GM12878 (cell line): ENCODE measurements around the gene BCL2L13. TPM values are rescaled to one million over a fixed set of nuclear protein-coding genes. Genes with fewer than 3 reads are reported as not detected.

Experiments
- ATAC-seq: fragments of 200-7000 bp; cut with Tn5 transposase; 3 replicates; pipeline ENCODE4 v1.9.1; 2020; ENCODE audit warnings: mild to moderate bottlenecking, moderate library complexity
- BruUV-seq: library from RNA; stranded (reverse); fragments of 400-500 nt; replicated peaks from 2 replicates; lab custom pipeline; 2021; lab: Mats Ljungman, UMichigan
- CTCF ChIA-PET: fragments of 300-600 bp; sonication (Branson Sonifier 250); formaldehyde crosslinking; extraction: SDS; loops from one replicate; lab custom pipeline; 2021; ENCODE audit warnings: inconsistent platforms; lab: Yijun Ruan, JAX
- POLR2A ChIA-PET: fragments of 350-600 bp; formaldehyde crosslinking; extraction: SDS; loops from one replicate; lab custom pipeline; 2021; ENCODE audit warnings: inconsistent platforms; lab: Charles Lee
- RAD21 ChIA-PET: fragments of 300-600 bp; sonication (Branson Sonifier 250); formaldehyde crosslinking; loops from one replicate; lab custom pipeline; 2023; ENCODE audit warnings: antibody characterized with exemption; ENCODE audit not compliant: unreplicated experiment; lab: Charles Lee
- SMC1A ChIA-PET: fragments of 300-600 bp; sonication (Branson Sonifier 250); formaldehyde crosslinking; loops from one replicate; lab custom pipeline; 2023; ENCODE audit not compliant: unreplicated experiment, uncharacterized antibody; lab: Charles Lee
- DNase-seq: peaks from one replicate; pipeline ENCODE4 v3.0.0-alpha.2; 2011; ENCODE audit warnings: low read depth, low spot score
- FAIRE-seq: peaks from 3 replicates; lab custom pipeline; 2011; peaks lifted over from hg19 to GRCh38; lab: Jason Lieb, UNC
- H2AFZ ChIP-seq: 2 replicates; pipeline ENCODE4 v1.6.0; 2011; ENCODE audit warnings: low read depth, low read length, control low read depth; ENCODE audit not compliant: control insufficient read depth
- H3K27ac ChIP-seq: 2 replicates; pipeline ENCODE4 v1.5.1; 2011; ENCODE audit warnings: control low read depth; ENCODE audit not compliant: control insufficient read depth, insufficient read depth
- H3K27me3 ChIP-seq, 2 experiments: replicated peaks in 1 of 2; 2 replicates each; pipeline versions ENCODE4 v1.6.0 to v1.6.1; 2011; ENCODE audit warnings: low read length in 1 of 2; ENCODE audit not compliant: control insufficient read depth in 2 of 2, insufficient read depth in 2 of 2
- H3K36me3 ChIP-seq, 2 experiments: 2 replicates each; pipeline ENCODE4 v1.5.1; 2011; ENCODE audit warnings: low read length in 1 of 2; ENCODE audit not compliant: control insufficient read depth in 2 of 2, insufficient read depth in 2 of 2
- H3K4me1 ChIP-seq: 2 replicates; pipeline ENCODE4 v1.6.1; 2011; ENCODE audit warnings: mild to moderate bottlenecking, low read length, moderate library complexity, mixed read lengths; ENCODE audit not compliant: control insufficient read depth, insufficient read depth
- H3K4me2 ChIP-seq: 2 replicates; pipeline ENCODE4 v1.6.0; 2011; ENCODE audit warnings: control low read depth; ENCODE audit not compliant: control insufficient read depth, insufficient read depth
- H3K4me3 ChIP-seq: fragments of 200-600 bp; sonication (generic); 2 replicates; pipeline ENCODE4 v1.5.1; 2016
- H3K79me2 ChIP-seq: 2 replicates; pipeline ENCODE4 v1.6.0; 2011; ENCODE audit warnings: low read length; ENCODE audit not compliant: control insufficient read depth, insufficient read depth
- H3K9ac ChIP-seq: 2 replicates; pipeline ENCODE4 v1.8.0; 2011; ENCODE audit warnings: low read length, control low read depth, mixed read lengths; ENCODE audit not compliant: control insufficient read depth, insufficient read depth
- H3K9me3 ChIP-seq: replicated peaks from 3 replicates; pipeline ENCODE4 v1.5.1; 2011; ENCODE audit warnings: mild to moderate bottlenecking, low read length; ENCODE audit not compliant: control insufficient read depth, insufficient read depth
- H4K20me1 ChIP-seq: 2 replicates; pipeline ENCODE4 v1.6.0; 2011; ENCODE audit not compliant: control insufficient read depth, insufficient read depth
- BCL11A ChIP-seq: IDR thresholded peaks from 2 replicates; pipeline ENCODE4 v1.6.1; 2011; ENCODE audit warnings: low read depth, low read length
- CBFB ChIP-seq: IDR thresholded peaks from 2 replicates; pipeline ENCODE4 v1.6.1; 2016; ENCODE audit warnings: antibody characterized with exemption, low read depth
- CEBPB ChIP-seq, 2 experiments: fragments of 150-350 bp in 1 of 2; IDR thresholded peaks; 2 replicates each; pipeline ENCODE4 v1.6.1; 2012 to 2014; ENCODE audit warnings: low read depth in 2 of 2, low read length in 2 of 2, borderline replicate concordance in 1 of 2, inconsistent platforms in 1 of 2
- CHD1 ChIP-seq: IDR thresholded peaks from 2 replicates; pipeline ENCODE4 v1.6.1; 2012; ENCODE audit warnings: low read depth, low read length, improper control_type of control experiment
- CREB1 ChIP-seq: IDR thresholded peaks from 2 replicates; pipeline ENCODE4 v1.6.1; 2012; ENCODE audit warnings: low read depth, mild to moderate bottlenecking, inconsistent platforms
- EED ChIP-seq: sonication (generic); IDR thresholded peaks from 2 replicates; pipeline ENCODE4 v1.6.1; 2016; ENCODE audit warnings: antibody characterized with exemption, low read depth
- GABPA ChIP-seq: IDR thresholded peaks from 2 replicates; pipeline ENCODE4 v1.6.1; 2014; ENCODE audit warnings: antibody characterized with exemption, low read depth, mild to moderate bottlenecking, inconsistent platforms
- IRF3 ChIP-seq: fragments of 450-650 bp; IDR thresholded peaks from 2 replicates; pipeline ENCODE4 v1.6.1; 2014; ENCODE audit warnings: mild to moderate bottlenecking
- NFYA ChIP-seq: IDR thresholded peaks from 2 replicates; pipeline ENCODE4 v1.6.1; 2011; ENCODE audit warnings: low read depth, mild to moderate bottlenecking, low read length, improper control_type of control experiment, borderline replicate concordance
- RBBP5 ChIP-seq: fragments of 200-600 bp; sonication (generic); conservative IDR thresholded peaks from 2 replicates; pipeline ENCODE4 v1.6.1; 2016
- RELB ChIP-seq: fragments of 450-650 bp; IDR thresholded peaks from 2 replicates; pipeline ENCODE4 v1.6.1; 2017; ENCODE audit warnings: low read depth, mild to moderate bottlenecking, moderate library complexity
- TARDBP ChIP-seq: IDR thresholded peaks from 2 replicates; pipeline ENCODE4 v1.6.1; 2016; ENCODE audit warnings: borderline replicate concordance
- ZNF274 ChIP-seq: IDR thresholded peaks from one replicate; pipeline ENCODE4 v1.8.0; 2011; ENCODE audit not compliant: insufficient read length, insufficient read depth
- WGBS: methylation state at CpG from one replicate; pipeline ENCODE4 v1.1.6; 2016; ENCODE audit warnings: low lambda C conversion rate; ENCODE audit not compliant: insufficient replicate concordance, insufficient coverage; ENCODE audit errors: missing lambda C conversion rate; 5-methylcytosine and 5-hydroxymethylcytosine counted together
- in situ Hi-C: fragments of 300-500 bp; cut with MboI; formaldehyde crosslinking; loops from 9 replicates; pipeline ENCODE4 v1.14.3; 2018; ENCODE audit warnings: mixed read lengths
- intact Hi-C: fragments of 100-400 bp; cut with micrococcal nuclease; formaldehyde crosslinking; loops from one replicate; pipeline ENCODE4 v1.14.2; 2022; ENCODE audit not compliant: unreplicated experiment
- polyA plus RNA-seq, 11 experiments: library from polyadenylated mRNA; depleted of rRNA in 4 of 11; unstranded in 6 of 11; stranded (reverse) in 5 of 11; fragments of >200 nt; fragmentation: Nextera tagmentation in 4 of 11; fragmentation: Illumina TruSeq in 1 of 11; extraction: Ambion mirVana in 4 of 11; extraction: Trizol in 1 of 11; gene quantifications; 1 replicate in 1 of 11; 2 replicates in 10 of 11; pipeline versions ENCODE4 v1.2.1 to v1.2.3, GENCODE V29; 2011 to 2016; ENCODE audit warnings: inconsistent platforms in 2 of 11, missing spikeins in 2 of 11, low read depth in 1 of 11
- total RNA-seq, 4 experiments: library from RNA; depleted of rRNA in 3 of 4; stranded (reverse); fragments of >200 nt in 3 of 4; fragmentation: Illumina TruSeq in 1 of 4; extraction: Trizol in 1 of 4; gene quantifications; 2 replicates each; pipeline versions ENCODE4 v1.2.1 to v1.2.3, GENCODE V29; 2013 to 2021
- TF ChIP-seq, protein P1 (sequence below): fragments of 450-650 bp; IDR thresholded peaks from 2 replicates; pipeline ENCODE4 v1.6.1; 2016; ENCODE audit warnings: mild to moderate bottlenecking, moderate library complexity, borderline replicate concordance
- TF ChIP-seq, protein P2 (sequence below): fragments of 450-650 bp; formaldehyde crosslinking; IDR thresholded peaks from 2 replicates; pipeline ENCODE4 v1.4.0; 2020; ENCODE audit warnings: mild to moderate bottlenecking, moderate library complexity

Gene BCL2L13
- total and polyA plus RNA-seq, 10 of the 15 experiments (the other 5 are each of a cell fraction or from before 2014, with no cell fraction given), result 18.6 to 30.6 (median 28.2) TPM

GRCh38 chr22:17597217-17597616, 41.3 kb upstream of the BCL2L13 start:
- no peak for FAIRE-seq
- SMC1A ChIA-PET, result no interaction called here
- TF ChIP-seq IRF3 (no peak), CHD1 (no peak), RELB (no peak), CBFB (no peak), CREB1 (no peak), EED (no peak), ZNF274 (no peak), BCL11A (no peak), NFYA (no peak), TARDBP (no peak), RBBP5 (no peak), GABPA (no peak), CEBPB (IDR thresholded peaks at IDR 0.05; ENCODE audit: borderline replicate concordance in 1 of 2, low read depth in 2 of 2, low read length in 2 of 2) (no peak)
- TF ChIP-seq, protein P1, sequence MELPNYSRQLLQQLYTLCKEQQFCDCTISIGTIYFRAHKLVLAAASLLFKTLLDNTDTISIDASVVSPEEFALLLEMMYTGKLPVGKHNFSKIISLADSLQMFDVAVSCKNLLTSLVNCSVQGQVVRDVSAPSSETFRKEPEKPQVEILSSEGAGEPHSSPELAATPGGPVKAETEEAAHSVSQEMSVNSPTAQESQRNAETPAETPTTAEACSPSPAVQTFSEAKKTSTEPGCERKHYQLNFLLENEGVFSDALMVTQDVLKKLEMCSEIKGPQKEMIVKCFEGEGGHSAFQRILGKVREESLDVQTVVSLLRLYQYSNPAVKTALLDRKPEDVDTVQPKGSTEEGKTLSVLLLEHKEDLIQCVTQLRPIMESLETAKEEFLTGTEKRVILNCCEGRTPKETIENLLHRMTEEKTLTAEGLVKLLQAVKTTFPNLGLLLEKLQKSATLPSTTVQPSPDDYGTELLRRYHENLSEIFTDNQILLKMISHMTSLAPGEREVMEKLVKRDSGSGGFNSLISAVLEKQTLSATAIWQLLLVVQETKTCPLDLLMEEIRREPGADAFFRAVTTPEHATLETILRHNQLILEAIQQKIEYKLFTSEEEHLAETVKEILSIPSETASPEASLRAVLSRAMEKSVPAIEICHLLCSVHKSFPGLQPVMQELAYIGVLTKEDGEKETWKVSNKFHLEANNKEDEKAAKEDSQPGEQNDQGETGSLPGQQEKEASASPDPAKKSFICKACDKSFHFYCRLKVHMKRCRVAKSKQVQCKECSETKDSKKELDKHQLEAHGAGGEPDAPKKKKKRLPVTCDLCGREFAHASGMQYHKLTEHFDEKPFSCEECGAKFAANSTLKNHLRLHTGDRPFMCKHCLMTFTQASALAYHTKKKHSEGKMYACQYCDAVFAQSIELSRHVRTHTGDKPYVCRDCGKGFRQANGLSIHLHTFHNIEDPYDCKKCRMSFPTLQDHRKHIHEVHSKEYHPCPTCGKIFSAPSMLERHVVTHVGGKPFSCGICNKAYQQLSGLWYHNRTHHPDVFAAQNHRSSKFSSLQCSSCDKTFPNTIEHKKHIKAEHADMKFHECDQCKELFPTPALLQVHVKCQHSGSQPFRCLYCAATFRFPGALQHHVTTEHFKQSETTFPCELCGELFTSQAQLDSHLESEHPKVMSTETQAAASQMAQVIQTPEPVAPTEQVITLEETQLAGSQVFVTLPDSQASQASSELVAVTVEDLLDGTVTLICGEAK, result no peak
- TF ChIP-seq, protein P2, sequence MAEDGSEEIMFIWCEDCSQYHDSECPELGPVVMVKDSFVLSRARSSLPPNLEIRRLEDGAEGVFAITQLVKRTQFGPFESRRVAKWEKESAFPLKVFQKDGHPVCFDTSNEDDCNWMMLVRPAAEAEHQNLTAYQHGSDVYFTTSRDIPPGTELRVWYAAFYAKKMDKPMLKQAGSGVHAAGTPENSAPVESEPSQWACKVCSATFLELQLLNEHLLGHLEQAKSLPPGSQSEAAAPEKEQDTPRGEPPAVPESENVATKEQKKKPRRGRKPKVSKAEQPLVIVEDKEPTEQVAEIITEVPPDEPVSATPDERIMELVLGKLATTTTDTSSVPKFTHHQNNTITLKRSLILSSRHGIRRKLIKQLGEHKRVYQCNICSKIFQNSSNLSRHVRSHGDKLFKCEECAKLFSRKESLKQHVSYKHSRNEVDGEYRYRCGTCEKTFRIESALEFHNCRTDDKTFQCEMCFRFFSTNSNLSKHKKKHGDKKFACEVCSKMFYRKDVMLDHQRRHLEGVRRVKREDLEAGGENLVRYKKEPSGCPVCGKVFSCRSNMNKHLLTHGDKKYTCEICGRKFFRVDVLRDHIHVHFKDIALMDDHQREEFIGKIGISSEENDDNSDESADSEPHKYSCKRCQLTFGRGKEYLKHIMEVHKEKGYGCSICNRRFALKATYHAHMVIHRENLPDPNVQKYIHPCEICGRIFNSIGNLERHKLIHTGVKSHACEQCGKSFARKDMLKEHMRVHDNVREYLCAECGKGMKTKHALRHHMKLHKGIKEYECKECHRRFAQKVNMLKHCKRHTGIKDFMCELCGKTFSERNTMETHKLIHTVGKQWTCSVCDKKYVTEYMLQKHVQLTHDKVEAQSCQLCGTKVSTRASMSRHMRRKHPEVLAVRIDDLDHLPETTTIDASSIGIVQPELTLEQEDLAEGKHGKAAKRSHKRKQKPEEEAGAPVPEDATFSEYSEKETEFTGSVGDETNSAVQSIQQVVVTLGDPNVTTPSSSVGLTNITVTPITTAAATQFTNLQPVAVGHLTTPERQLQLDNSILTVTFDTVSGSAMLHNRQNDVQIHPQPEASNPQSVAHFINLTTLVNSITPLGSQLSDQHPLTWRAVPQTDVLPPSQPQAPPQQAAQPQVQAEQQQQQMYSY (CRISPR knock-in tag), result no peak

More at GRCh38 chr22:17597217-17597616, 41.3 kb upstream of the BCL2L13 start:
- DNase-seq, result no peak
- Histone ChIP-seq H3K36me3 (peaks cover 5 to 33% of the 10 kb centered on the region in 2 experiments), H3K4me3 (no peak overlapping the region), H3K4me2 (no peak overlapping the region), H3K79me2 (no peaks in the 10 kb centered on the region), H2AFZ (no peak overlapping the region), H4K20me1 (no peaks in the 10 kb centered on the region), H3K27me3 (no peaks in the 10 kb centered on the region), H3K4me1 (peaks cover 20% of the 10 kb centered on the region), H3K9me3 (peaks cover 6% of the 10 kb centered on the region; the same call in 2 of the 3 replicates), H3K9ac (no peak overlapping the region), H3K27ac (no peak overlapping the region)
- no TSS peak for BruUV-seq
- intact Hi-C loops, result no loop called here
- in situ Hi-C loops, result no loop called here
- POLR2A ChIA-PET, result no interaction called here
- WGBS, result 81% methylated on average over 2 of the region's 2 CpGs
- CTCF ChIA-PET, result no interaction called here
- no peak for ATAC-seq
- RAD21 ChIA-PET, result no interaction called here
